Spleen (tissue), 7 donors: Measurements from ENCODE around the gene JPH2.

ENCODE experiments used
- CTCF ChIP-seq, 11 experiments: fragments of 200-600 bp in 7 of 11; fragments of 450-650 bp in 4 of 11; sonication (generic) in 4 of 11; IDR thresholded peaks in 8 of 11; conservative IDR thresholded peaks in 3 of 11; 1 replicate in 7 of 11; 2 replicates in 4 of 11; pipeline versions ENCODE4 v1.4.0 to v1.8.0; 2016 to 2021; ENCODE audit warnings: antibody characterized with exemption in 11 of 11, inconsistent platforms in 4 of 11, mild to moderate bottlenecking in 1 of 11
- POLR2A ChIP-seq, 3 donors: fragments of 450-650 bp; IDR thresholded peaks; one replicate each; pipeline ENCODE4 v1.5.1; 2017; ENCODE audit warnings: antibody characterized with exemption in 3 of 3, mild to moderate bottlenecking in 1 of 3
- donor health status: DM: no; HTN: no; CAD: no; lungs with moderate emphysema.
- donor health status: DM: no; HTN: no; CAD: no.
- donor health status: DM: no; HTN: no; CAD: no.

GRCh38 chr20:44143936-44144335 lies 43.1 kb downstream of the JPH2 start:
- TF ChIP-seq CTCF (IDR thresholded peaks at IDR 0.05 in 8 of 11, conservative IDR thresholded peaks at IDR 0.05 in 3 of 11) (no peak), POLR2A (IDR thresholded peaks at IDR 0.05) (no peak)
